Measurements from ENCODE around the gene DARS1. TPM values are rescaled to one million over a fixed set of nuclear protein-coding genes. Genes with fewer than 3 reads are reported as not detected.
"Not testable (repeated sequence)": the region's sequence is repeated elsewhere in the genome, so short reads cannot be mapped to it uniquely, and the experiment has no call there.

Gene DARS1
- total RNA-seq, 1 donor from 2014 or later, result 64.5 TPM

DNA sequence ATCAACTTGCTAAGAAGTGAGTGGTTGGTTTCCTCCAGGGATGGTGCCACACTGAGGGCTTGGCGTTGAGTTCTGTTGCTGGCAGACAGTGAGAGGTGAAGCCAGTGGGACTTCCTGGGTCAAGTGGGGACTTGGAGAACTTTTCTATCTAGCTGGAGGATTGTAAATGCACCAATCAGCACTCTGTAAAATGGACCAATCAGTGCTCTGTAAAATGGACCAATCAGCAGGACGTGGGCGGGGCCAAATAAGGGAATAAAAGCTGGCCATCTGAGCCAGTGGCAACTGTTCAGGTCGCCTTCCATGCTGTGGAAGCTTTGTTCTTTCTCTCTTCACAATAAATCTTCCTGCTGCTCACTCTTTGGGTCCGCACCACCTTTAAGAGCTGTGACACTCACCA lies 96.8 kb downstream of the DARS1 start:
- DNase-seq (ENCODE audit: low read depth, low spot score), result not testable (repeated sequence)

DNA sequence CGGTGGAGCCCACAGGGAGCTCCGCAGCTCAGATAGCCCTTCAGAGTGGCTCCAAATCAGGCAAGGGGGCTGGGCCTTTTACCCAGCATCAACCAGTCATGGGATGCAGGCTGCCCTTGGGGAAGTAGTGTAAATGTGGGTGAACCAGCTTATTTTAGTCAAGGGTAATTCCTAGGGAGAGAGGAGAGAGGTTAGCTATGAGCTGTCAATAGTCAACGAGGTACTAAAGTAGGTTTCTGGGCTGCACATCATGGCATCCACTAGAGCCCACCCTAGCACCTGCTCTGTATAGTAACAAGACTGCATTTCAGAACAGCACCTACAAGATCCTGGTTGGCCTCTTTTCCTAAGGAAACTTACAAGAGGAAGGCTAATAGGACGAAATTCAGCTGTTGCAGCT lies 99.7 kb downstream of the DARS1 start:
- no peak for DNase-seq (ENCODE audit: low read depth, low spot score)

DNA sequence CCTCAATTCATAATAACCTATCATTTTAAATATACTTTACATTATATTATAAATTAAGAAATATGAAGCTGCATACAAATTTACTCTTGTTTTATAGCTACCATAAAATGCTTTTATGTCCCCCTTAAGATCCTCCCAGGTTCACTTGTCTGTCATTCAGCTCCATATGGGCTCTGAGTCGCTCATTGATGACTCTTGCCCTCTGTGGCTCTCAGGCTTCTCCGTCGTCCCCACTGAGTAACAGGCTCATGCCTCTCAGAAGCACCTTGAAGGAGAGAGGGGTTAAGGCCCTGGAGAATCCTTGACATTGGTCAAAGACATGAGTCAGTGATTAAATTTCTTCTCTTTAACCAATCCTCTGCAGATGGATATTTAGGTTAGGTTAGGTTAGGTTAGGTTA lies 103.0 kb downstream of the DARS1 start:
- no peak for DNase-seq (ENCODE audit: low read depth, low spot score)

DNA sequence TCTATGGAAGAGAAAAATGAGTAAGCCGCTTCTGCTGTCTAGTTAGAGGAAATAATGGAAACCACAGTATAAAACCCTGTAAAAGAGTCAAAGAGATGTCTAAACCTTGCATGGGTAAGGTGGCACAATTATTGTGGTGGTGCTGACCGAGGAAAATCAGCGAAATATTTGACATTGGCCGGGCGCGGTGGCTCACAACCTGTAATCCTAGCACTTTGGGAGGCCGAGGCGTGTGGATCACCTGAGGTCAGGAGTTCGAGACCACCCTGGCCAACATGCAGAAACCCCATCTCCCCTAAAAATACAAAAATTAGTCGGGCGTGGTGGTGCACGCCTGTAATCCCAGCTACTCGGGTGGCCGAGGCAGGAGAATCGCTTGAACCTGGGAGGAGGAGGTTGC lies 108.7 kb downstream of the DARS1 start:
- not testable (repeated sequence) for DNase-seq (ENCODE audit: low read depth, low spot score)

DNA sequence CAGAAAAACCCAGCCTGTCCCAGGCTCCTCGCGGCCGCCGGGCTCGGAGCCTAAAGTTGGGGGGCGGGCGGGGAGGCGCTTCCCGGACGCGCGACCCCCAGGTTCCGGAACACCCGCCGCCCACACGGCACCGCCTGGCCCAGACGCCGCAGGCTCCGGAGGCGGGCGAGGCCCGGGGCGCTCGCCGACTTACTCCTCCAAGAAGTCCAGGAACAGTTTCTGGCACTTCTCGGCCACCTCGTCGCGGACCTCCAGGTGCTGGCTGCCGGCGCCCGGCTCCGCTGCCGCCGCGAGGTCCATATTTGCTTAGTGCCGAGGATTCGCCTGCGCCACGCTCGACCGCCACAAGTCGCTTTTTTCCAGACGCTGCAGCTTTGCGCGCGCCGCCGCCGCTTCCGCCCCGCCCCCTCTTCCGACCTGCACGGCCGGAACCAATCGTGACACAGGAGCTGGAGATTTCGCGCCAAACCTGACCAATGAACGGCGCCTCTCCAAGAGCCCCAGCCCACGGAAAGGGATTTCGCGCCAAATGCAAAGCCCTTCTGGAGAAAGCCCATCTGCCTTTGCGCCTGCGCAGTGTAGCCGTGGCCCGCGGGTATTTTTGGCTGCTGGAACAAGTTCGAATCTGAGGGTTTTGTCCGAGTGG lies 109.2 kb downstream of the DARS1 start, which contains the start of gene MCM6:
Gene MCM6 (minus strand): TSS at position 378 of the 646 bp plus-strand sequence. CDS start 78 bp downstream, at position 300.
- DNase-seq (ENCODE audit: low read depth, low spot score), result peak; percentile 96

DNA sequence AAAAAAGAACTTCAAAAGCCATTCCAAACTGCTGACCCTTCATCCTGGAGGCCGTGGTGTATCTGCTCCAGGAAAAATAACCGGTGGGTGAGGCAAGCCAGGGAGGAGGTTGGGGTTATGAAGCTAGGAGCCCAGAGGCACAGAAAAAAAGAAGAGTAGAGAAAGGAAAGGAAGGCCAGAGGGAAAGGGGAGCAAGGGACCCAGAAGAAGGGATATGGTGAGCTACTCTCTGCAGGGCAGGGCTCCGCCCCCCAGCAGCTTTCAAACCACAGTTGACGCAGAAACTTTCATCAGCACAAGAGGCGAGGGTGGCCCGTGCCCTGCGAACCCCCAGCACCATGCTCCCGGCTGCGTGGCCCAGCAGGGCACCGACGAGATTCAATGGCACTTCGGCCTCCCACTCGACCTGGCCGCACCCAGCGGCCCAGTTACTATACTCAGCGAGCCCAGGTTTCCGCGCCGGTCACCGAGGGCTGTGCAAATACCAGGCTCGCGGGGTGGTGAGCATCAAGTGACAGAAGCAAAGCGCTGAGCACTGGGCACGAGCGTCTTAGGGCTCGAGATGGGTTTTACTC lies 109.8 kb downstream of the DARS1 start:
- no peak for DNase-seq (ENCODE audit: low read depth, low spot score)

DNA sequence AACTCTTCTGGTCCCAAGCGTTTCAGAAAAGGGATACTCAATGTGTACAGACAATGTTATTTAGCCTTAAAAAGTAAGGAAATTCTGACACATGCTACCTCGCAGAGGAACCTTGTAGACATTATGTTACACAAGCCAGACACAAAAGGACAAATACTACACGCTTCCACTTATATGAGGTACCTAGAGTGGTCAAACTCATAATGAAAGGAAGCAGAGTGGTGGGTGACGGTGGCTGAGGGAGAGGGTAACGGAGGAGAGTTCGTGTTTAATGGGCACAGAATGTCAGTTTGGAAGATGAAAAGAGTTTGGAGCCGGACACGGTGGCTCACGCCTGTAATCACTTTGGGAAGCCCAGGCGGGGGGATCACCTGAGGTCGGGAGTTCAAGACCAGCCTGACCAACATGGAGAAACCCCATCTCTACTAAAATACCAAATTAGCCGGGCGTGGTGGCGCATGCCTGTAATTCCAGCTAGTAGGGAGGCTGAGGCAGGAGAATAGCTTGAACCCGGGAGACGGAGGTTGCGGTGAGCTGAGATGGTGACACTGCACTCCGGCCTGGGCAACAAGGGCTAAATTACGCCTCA lies 110.6 kb downstream of the DARS1 start:
- DNase-seq (ENCODE audit: low read depth, low spot score), result no peak

DNA sequence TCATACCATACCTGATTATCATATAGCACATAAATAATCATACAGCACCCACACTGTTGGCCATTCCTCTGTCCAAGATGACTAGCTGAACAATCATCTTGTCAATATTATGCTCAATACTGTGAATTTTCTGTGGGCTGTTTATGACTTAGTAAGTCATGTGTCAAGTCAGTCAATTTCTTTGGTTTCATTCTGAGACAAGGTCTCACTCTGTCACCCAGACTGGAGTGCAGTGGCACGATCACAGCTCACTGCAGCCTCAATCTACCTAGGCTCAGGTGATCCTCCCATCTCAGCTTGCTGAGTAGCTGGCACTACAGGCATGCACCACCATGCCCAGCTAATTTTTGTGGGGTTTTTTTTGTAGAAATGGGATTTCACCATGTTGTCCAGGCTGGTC lies 114.9 kb downstream of the DARS1 start:
- DNase-seq (ENCODE audit: low read depth, low spot score), result no peak

DNA sequence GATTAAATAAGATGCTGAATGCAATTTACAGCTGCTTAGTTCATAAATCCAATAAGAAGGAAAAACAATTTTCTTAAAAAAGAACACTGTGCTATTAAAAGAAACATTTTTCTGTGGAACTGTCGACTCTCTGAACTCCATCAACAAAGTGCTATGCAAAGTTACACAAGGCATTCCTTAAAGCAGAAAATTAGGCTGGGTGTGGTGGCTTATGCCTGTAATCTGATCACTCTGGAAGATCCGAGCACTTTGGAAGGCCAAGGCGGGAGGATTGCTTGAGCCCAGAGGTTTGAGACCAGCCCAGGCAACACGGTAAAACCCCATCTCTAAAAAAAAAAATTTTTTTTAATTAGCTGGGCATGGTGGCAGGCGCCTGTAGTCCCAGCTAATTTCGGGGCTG lies 122.2 kb downstream of the DARS1 start:
- no peak for DNase-seq (ENCODE audit: low read depth, low spot score)

DNA sequence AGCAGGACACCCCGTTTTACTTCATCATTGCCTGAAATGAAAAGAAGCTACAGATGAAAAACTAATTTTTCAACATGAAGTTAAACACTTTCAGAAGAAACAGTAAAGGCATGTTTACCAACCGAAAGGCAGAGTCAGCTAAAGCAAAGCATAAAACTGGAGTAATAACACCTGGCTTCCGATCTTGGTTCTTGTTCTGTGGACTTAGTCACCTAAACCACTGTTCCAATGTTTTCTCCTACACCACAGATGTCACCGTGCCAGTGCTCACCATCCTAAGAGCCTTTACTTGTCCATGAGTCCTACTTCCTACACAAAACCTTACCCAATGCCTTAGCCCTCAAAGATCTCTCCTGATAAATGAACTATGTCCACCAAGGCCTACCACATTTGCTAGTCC lies 122.7 kb downstream of the DARS1 start:
- DNase-seq (ENCODE audit: low read depth, low spot score), result no peak

Other genes starting within 250 kb of the DARS1 start
- gene UBXN4, start 243.8 kb downstream of the DARS1 start, total RNA-seq, result 68.8 and 79.5 TPM in 2 replicates
- not detected in 2 replicates for gene LCT, start 148.4 kb downstream of the DARS1 start, total RNA-seq
- 28.6 and 41.4 TPM in 2 replicates for gene MCM6, start 109.2 kb downstream of the DARS1 start, total RNA-seq
- gene CXCR4, start 132.5 kb upstream of the DARS1 start, total RNA-seq, result 30.5 and 126 TPM in 2 replicates